ENCODE measurements around the gene CFAP99. TPM values are rescaled to one million over a fixed set of nuclear protein-coding genes. Genes with fewer than 3 reads are reported as not detected.

The CFAP99 gene
- total RNA-seq, 1 donor: not detected

DNA sequence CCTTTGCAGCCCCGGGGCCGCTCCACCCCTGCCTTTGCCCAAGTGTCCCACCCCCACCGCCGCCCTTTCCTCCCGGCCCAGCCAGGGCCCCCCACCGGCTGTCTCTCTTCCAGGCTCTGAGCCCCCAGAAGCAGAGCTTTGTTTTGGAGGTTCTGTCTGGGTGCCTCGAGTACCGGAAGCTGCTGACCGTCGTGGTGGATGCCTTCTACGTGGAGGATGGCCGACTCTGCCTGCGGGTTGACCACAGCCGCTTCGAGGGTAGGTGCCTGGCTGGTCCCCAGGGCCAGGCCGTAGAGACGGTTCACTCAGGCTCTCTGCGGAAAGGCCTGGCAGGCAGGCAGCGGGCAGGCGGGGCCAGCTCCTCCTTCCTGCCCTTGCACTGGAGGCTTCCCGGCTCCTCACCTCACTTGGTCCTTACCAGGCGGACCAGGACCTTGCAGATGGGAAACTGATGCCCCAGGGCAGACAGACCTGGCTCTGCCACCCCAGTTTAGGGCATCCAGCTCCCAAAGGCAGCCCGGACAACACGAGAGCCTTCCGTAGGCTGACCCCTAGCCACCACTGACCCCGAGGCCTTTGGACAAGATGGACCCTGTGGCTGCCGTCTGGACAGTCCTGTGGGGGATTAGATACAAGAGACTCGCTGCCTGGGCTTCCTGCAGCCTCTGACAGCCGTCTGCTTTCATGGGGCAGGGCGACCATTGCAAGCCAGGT, 18.2 kb downstream of the CFAP99 start:
- no peak for DNase-seq (ENCODE audit: low read depth)
- H3K4me3 ChIP-seq (ENCODE audit: low read depth, low read length): no peak overlapping the region
- no peak for TF ChIP-seq CTCF (IDR thresholded peaks at IDR 0.05; ENCODE audit: insufficient read depth, low read depth, low read length)

- TF ChIP-seq CTCF (IDR thresholded peaks at IDR 0.05; ENCODE audit: insufficient read depth, low read depth, low read length): no peak
- DNase-seq (ENCODE audit: low read depth): no peak
- no peak overlapping the region for H3K4me3 ChIP-seq (ENCODE audit: low read depth, low read length)
Observed at GRCh38 chr4:2437475-2438215, 18.9 kb downstream of the CFAP99 start.

- DNase-seq (ENCODE audit: low read depth): no peak
- no peak overlapping the region for H3K4me3 ChIP-seq (ENCODE audit: low read depth, low read length)
- TF ChIP-seq CTCF (IDR thresholded peaks at IDR 0.05; ENCODE audit: insufficient read depth, low read depth, low read length): no peak
Observed at GRCh38 chr4:2438822-2439718, 20.3 kb downstream of the CFAP99 start.

- no peak overlapping the region for H3K4me3 ChIP-seq (ENCODE audit: low read depth, low read length)
- DNase-seq (ENCODE audit: low read depth): peak; percentile 62
- peak; percentile 83 for TF ChIP-seq CTCF (IDR thresholded peaks at IDR 0.05; ENCODE audit: insufficient read depth, low read depth, low read length)
Observed at GRCh38 chr4:2441393-2442174, 22.8 kb downstream of the CFAP99 start.

DNA sequence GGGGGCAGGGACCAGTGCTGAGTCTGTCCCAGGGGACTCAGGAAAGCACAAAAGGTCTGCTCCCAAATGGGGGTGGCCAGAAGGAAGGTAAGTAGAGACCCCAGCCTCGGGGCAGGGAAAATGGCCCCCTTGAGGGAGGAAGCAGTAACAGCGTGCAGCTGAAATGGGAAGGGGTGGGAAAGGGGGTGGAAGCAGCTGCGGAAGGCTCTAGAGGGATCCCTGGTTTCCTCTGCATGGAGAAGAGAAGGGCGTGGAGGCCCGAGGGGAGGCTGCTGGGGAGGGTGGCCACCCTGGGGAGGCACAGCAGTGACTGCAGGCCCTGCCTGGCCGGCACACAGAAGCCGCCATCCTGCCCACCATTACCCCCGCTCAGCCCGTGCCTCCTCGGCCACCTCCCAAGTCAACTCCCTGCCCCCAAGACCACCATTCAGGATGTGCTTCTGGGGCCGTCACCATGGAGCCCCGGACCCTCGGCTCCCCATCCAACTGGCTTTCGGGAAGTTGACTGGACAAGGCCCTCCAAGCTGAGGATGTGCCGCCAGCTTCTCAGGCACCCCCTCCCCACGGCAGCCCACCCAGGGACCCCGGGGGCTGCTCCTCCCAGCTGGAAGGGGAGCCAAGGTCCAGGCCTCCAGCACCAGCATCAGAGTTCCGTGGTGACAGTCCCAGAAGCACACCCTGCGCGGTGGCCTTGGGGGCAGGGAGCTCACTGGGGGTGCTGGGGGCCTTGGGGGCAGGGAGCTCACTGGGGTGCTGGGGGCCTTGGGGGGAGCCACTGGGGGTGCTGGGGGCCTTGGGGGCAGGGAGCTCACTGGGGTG, 23.6 kb downstream of the CFAP99 start:
- TF ChIP-seq CTCF (IDR thresholded peaks at IDR 0.05; ENCODE audit: insufficient read depth, low read depth, low read length): no peak
- H3K4me3 ChIP-seq (ENCODE audit: low read depth, low read length): no peak overlapping the region
- no peak for DNase-seq (ENCODE audit: low read depth)

All from fibroblast of villous mesenchyme (primary cell).